Measurements from ENCODE around the gene SELL.
A peak's percentile ranks its signal among the peaks of the same experiment; 100 is the strongest.
"Not testable (repeated sequence)": the region's sequence is repeated elsewhere in the genome, so short reads cannot be mapped to it uniquely, and the experiment has no call there.

SELL gene

GRCh38 chr1:169692756-169693460 is 18.5 kb downstream of the SELL start:
- Histone ChIP-seq H3K4me1 (ENCODE audit: control insufficient read depth in 2 of 2, insufficient read depth in 2 of 2, low read length in 2 of 2) (no peaks in the 10 kb centered on the region), H3K4me3 (ENCODE audit: low read length in 2 of 2) (no peak overlapping the region), H3K9ac (ENCODE audit: low read depth in 1 of 2, low read length in 2 of 2) (no peak overlapping the region), H3K36me3 (ENCODE audit: control insufficient read depth in 2 of 2, insufficient read depth in 2 of 2, low read length in 2 of 2) (no peaks in the 10 kb centered on the region), H3K9me3 (ENCODE audit: control insufficient read depth in 2 of 2, low read length in 2 of 2) (no peaks in the 10 kb centered on the region), H3K27ac (ENCODE audit: low read depth in 2 of 2, low read length in 2 of 2) (peak overlapping the region in 1 of 2 donors; percentile 3), H3K27me3 (ENCODE audit: control insufficient read depth in 2 of 2, insufficient read depth in 2 of 2, low read length in 2 of 2) (no peaks in the 10 kb centered on the region)

- Histone ChIP-seq H3K4me1 (ENCODE audit: control insufficient read depth in 2 of 2, insufficient read depth in 2 of 2, low read length in 2 of 2) (no peaks in the 10 kb centered on the region), H3K4me3 (ENCODE audit: low read length in 2 of 2) (no peak overlapping the region), H3K27ac (ENCODE audit: low read depth in 2 of 2, low read length in 2 of 2) (no peak overlapping the region), H3K9ac (ENCODE audit: low read depth in 1 of 2, low read length in 2 of 2) (no peak overlapping the region), H3K9me3 (ENCODE audit: control insufficient read depth in 2 of 2, low read length in 2 of 2) (no peaks in the 10 kb centered on the region), H3K36me3 (ENCODE audit: control insufficient read depth in 2 of 2, insufficient read depth in 2 of 2, low read length in 2 of 2) (no peaks in the 10 kb centered on the region), H3K27me3 (ENCODE audit: control insufficient read depth in 2 of 2, insufficient read depth in 2 of 2, low read length in 2 of 2) (no peaks in the 10 kb centered on the region)
Observed at GRCh38 chr1:169690489-169690888, 20.9 kb downstream of the SELL start.

- Histone ChIP-seq H3K27me3 (ENCODE audit: control insufficient read depth in 2 of 2, insufficient read depth in 2 of 2, low read length in 2 of 2) (no peaks in the 10 kb centered on the region), H3K9ac (ENCODE audit: low read depth in 1 of 2, low read length in 2 of 2) (no peak overlapping the region), H3K4me3 (ENCODE audit: low read length in 2 of 2) (no peak overlapping the region), H3K9me3 (ENCODE audit: control insufficient read depth in 2 of 2, low read length in 2 of 2) (no peaks in the 10 kb centered on the region), H3K27ac (ENCODE audit: low read depth in 2 of 2, low read length in 2 of 2) (no peak overlapping the region), H3K36me3 (ENCODE audit: control insufficient read depth in 2 of 2, insufficient read depth in 2 of 2, low read length in 2 of 2) (no peaks in the 10 kb centered on the region), H3K4me1 (ENCODE audit: control insufficient read depth in 2 of 2, insufficient read depth in 2 of 2, low read length in 2 of 2) (no peaks in the 10 kb centered on the region)
Observed at GRCh38 chr1:169689395-169689794, 22.0 kb downstream of the SELL start.

- not testable (repeated sequence) for H3K4me3 ChIP-seq (ENCODE audit: low read length in 2 of 2); H3K36me3 ChIP-seq (ENCODE audit: control insufficient read depth in 2 of 2, insufficient read depth in 2 of 2, low read length in 2 of 2); H3K9ac ChIP-seq (ENCODE audit: low read depth in 1 of 2, low read length in 2 of 2); H3K27ac ChIP-seq (ENCODE audit: low read depth in 2 of 2, low read length in 2 of 2); H3K27me3 ChIP-seq (ENCODE audit: control insufficient read depth in 2 of 2, insufficient read depth in 2 of 2, low read length in 2 of 2); H3K4me1 ChIP-seq (ENCODE audit: control insufficient read depth in 2 of 2, insufficient read depth in 2 of 2, low read length in 2 of 2); H3K9me3 ChIP-seq (ENCODE audit: control insufficient read depth in 2 of 2, low read length in 2 of 2)
Observed at GRCh38 chr1:169688377-169688776, 23.0 kb downstream of the SELL start.

- Histone ChIP-seq H3K27ac (ENCODE audit: low read depth in 2 of 2, low read length in 2 of 2) (no peak overlapping the region), H3K9ac (ENCODE audit: low read depth in 1 of 2, low read length in 2 of 2) (no peak overlapping the region), H3K36me3 (ENCODE audit: control insufficient read depth in 2 of 2, insufficient read depth in 2 of 2, low read length in 2 of 2) (no peaks in the 10 kb centered on the region), H3K27me3 (ENCODE audit: control insufficient read depth in 2 of 2, insufficient read depth in 2 of 2, low read length in 2 of 2) (no peaks in the 10 kb centered on the region), H3K9me3 (ENCODE audit: control insufficient read depth in 2 of 2, low read length in 2 of 2) (no peaks in the 10 kb centered on the region), H3K4me1 (ENCODE audit: control insufficient read depth in 2 of 2, insufficient read depth in 2 of 2, low read length in 2 of 2) (no peaks in the 10 kb centered on the region), H3K4me3 (ENCODE audit: low read length in 2 of 2) (no peak overlapping the region)
Observed at GRCh38 chr1:169683661-169684060, 27.8 kb downstream of the SELL start.

GRCh38 chr1:169683168-169683567 is 28.3 kb downstream of the SELL start:
- not testable (repeated sequence) for H3K27ac ChIP-seq (ENCODE audit: low read depth in 2 of 2, low read length in 2 of 2); H3K4me3 ChIP-seq (ENCODE audit: low read length in 2 of 2); H3K9ac ChIP-seq (ENCODE audit: low read depth in 1 of 2, low read length in 2 of 2); H3K4me1 ChIP-seq (ENCODE audit: control insufficient read depth in 2 of 2, insufficient read depth in 2 of 2, low read length in 2 of 2); H3K9me3 ChIP-seq (ENCODE audit: control insufficient read depth in 2 of 2, low read length in 2 of 2); H3K36me3 ChIP-seq (ENCODE audit: control insufficient read depth in 2 of 2, insufficient read depth in 2 of 2, low read length in 2 of 2); H3K27me3 ChIP-seq (ENCODE audit: control insufficient read depth in 2 of 2, insufficient read depth in 2 of 2, low read length in 2 of 2)

- H3K36me3 ChIP-seq (ENCODE audit: control insufficient read depth in 2 of 2, insufficient read depth in 2 of 2, low read length in 2 of 2): no peaks in the 10 kb centered on the region
- H3K9me3 ChIP-seq (ENCODE audit: control insufficient read depth in 2 of 2, low read length in 2 of 2): no peaks in the 10 kb centered on the region
- no peak overlapping the region for H3K9ac ChIP-seq (ENCODE audit: low read depth in 1 of 2, low read length in 2 of 2)
- H3K4me1 ChIP-seq (ENCODE audit: control insufficient read depth in 2 of 2, insufficient read depth in 2 of 2, low read length in 2 of 2): no peaks in the 10 kb centered on the region
- H3K4me3 ChIP-seq (ENCODE audit: low read length in 2 of 2): no peak overlapping the region
- no peaks in the 10 kb centered on the region for H3K27me3 ChIP-seq (ENCODE audit: control insufficient read depth in 2 of 2, insufficient read depth in 2 of 2, low read length in 2 of 2)
- no peak overlapping the region for H3K27ac ChIP-seq (ENCODE audit: low read depth in 2 of 2, low read length in 2 of 2)
Observed at GRCh38 chr1:169682071-169682470, 29.3 kb downstream of the SELL start.

- peak overlapping the region in 1 of 2 donors; percentile 4 for H3K27ac ChIP-seq (ENCODE audit: low read depth in 2 of 2, low read length in 2 of 2)
- no peak overlapping the region for H3K4me3 ChIP-seq (ENCODE audit: low read length in 2 of 2)
- no peaks in the 10 kb centered on the region for H3K9me3 ChIP-seq (ENCODE audit: control insufficient read depth in 2 of 2, low read length in 2 of 2)
Observed at GRCh38 chr1:169681140-169681539, 30.3 kb downstream of the SELL start.

GRCh38 chr1:169680377-169681019 is 30.9 kb downstream of the SELL start:
- Histone ChIP-seq H3K36me3 (ENCODE audit: control insufficient read depth in 2 of 2, insufficient read depth in 2 of 2, low read length in 2 of 2) (no peaks in the 10 kb centered on the region), H3K4me1 (ENCODE audit: control insufficient read depth in 2 of 2, insufficient read depth in 2 of 2, low read length in 2 of 2) (no peaks in the 10 kb centered on the region), H3K9ac (ENCODE audit: low read depth in 1 of 2, low read length in 2 of 2) (no peak overlapping the region), H3K27me3 (ENCODE audit: control insufficient read depth in 2 of 2, insufficient read depth in 2 of 2, low read length in 2 of 2) (no peaks in the 10 kb centered on the region), H3K9me3 (ENCODE audit: control insufficient read depth in 2 of 2, low read length in 2 of 2) (no peaks in the 10 kb centered on the region), H3K27ac (ENCODE audit: low read depth in 2 of 2, low read length in 2 of 2) (no peak overlapping the region), H3K4me3 (ENCODE audit: low read length in 2 of 2) (no peak overlapping the region)

More at GRCh38 chr1:169681140-169681539, 30.3 kb downstream of the SELL start:
- no peaks in the 10 kb centered on the region for H3K36me3 ChIP-seq (ENCODE audit: control insufficient read depth in 2 of 2, insufficient read depth in 2 of 2, low read length in 2 of 2)
- no peak overlapping the region for H3K9ac ChIP-seq (ENCODE audit: low read depth in 1 of 2, low read length in 2 of 2)
- no peaks in the 10 kb centered on the region for H3K4me1 ChIP-seq (ENCODE audit: control insufficient read depth in 2 of 2, insufficient read depth in 2 of 2, low read length in 2 of 2)
- H3K27me3 ChIP-seq (ENCODE audit: control insufficient read depth in 2 of 2, insufficient read depth in 2 of 2, low read length in 2 of 2): no peaks in the 10 kb centered on the region

GRCh38 chr1:169679692-169680091 is 31.7 kb downstream of the SELL start:
- Histone ChIP-seq H3K36me3 (ENCODE audit: control insufficient read depth in 2 of 2, insufficient read depth in 2 of 2, low read length in 2 of 2) (no peaks in the 10 kb centered on the region), H3K27me3 (ENCODE audit: control insufficient read depth in 2 of 2, insufficient read depth in 2 of 2, low read length in 2 of 2) (no peaks in the 10 kb centered on the region), H3K27ac (ENCODE audit: low read depth in 2 of 2, low read length in 2 of 2) (no peak overlapping the region), H3K4me1 (ENCODE audit: control insufficient read depth in 2 of 2, insufficient read depth in 2 of 2, low read length in 2 of 2) (no peaks in the 10 kb centered on the region), H3K9ac (ENCODE audit: low read depth in 1 of 2, low read length in 2 of 2) (no peak overlapping the region), H3K9me3 (ENCODE audit: control insufficient read depth in 2 of 2, low read length in 2 of 2) (no peaks in the 10 kb centered on the region), H3K4me3 (ENCODE audit: low read length in 2 of 2) (no peak overlapping the region)
